HEK293 (cell line): ENCODE measurements around the gene ZNF335.
A peak's percentile ranks its signal among the peaks of the same experiment; 100 is the strongest.

Source experiments
- CTCF ChIA-PET: fragments of 350-600 bp; formaldehyde crosslinking; extraction: SDS; loops from one replicate; lab custom pipeline; 2021; ENCODE audit warnings: antibody characterized with exemption; lab: Yijun Ruan, JAX
- POLR2A ChIA-PET: fragments of 300-600 bp; formaldehyde crosslinking; extraction: SDS; loops from one replicate; lab custom pipeline; 2020; ENCODE audit warnings: antibody characterized with exemption, inconsistent platforms; lab: Yijun Ruan, JAX
- H3K27ac ChIP-seq: fragments of 200-500 bp; sonication (Bioruptor generic); 2 replicates; pipeline ENCODE4 v1.5.1; 2014; ENCODE audit warnings: low read depth, low read length, control low read depth, inconsistent platforms; ENCODE audit errors: extremely low read depth
- H3K36me3 ChIP-seq, 2 experiments: fragments of 200-500 bp in 1 of 2; sonication (Bioruptor generic) in 1 of 2; 1 replicate in 1 of 2; 2 replicates in 1 of 2; pipeline ENCODE4 v1.5.1; 2014 to 2017; ENCODE audit warnings: inconsistent platforms in 2 of 2, low read length in 2 of 2; ENCODE audit not compliant: control insufficient read depth in 2 of 2, insufficient read depth in 1 of 2
- H3K4me1 ChIP-seq: fragments of 200-500 bp; sonication (Bioruptor generic); 2 replicates; pipeline ENCODE4 v1.5.1; 2014; ENCODE audit warnings: mild to moderate bottlenecking, low read length, inconsistent platforms; ENCODE audit not compliant: control insufficient read depth, insufficient read depth
- H3K4me3 ChIP-seq: 2 replicates; pipeline ENCODE4 v1.5.1; 2011; ENCODE audit warnings: low read depth, mild to moderate bottlenecking, control low read depth, low read length, moderate library complexity
- H3K9me3 ChIP-seq: fragments of 200-500 bp; sonication (Bioruptor generic); 2 replicates; pipeline ENCODE4 v1.5.1; 2014; ENCODE audit warnings: low read depth, low read length, inconsistent platforms; ENCODE audit not compliant: control insufficient read depth, insufficient read depth
- EGR2 ChIP-seq: fragments of 450-650 bp; formaldehyde crosslinking; IDR thresholded peaks from 2 replicates; pipeline ENCODE4 v1.5.1; 2016; ENCODE audit warnings: low read depth, missing biosample characterization, missing genetic modification characterization
- GLIS1 ChIP-seq: fragments of 450-650 bp; formaldehyde crosslinking; IDR thresholded peaks from 2 replicates; pipeline ENCODE4 v1.5.1; 2016; ENCODE audit warnings: missing biosample characterization, missing genetic modification characterization
- KLF1 ChIP-seq: fragments of 450-650 bp; formaldehyde crosslinking; IDR thresholded peaks from 2 replicates; pipeline ENCODE4 v1.5.1; 2016; ENCODE audit warnings: missing biosample characterization, missing genetic modification characterization
- KLF10 ChIP-seq: fragments of 450-650 bp; IDR thresholded peaks from 2 replicates; pipeline ENCODE4 v1.5.1; 2018; ENCODE audit warnings: missing biosample characterization, mild to moderate bottlenecking, missing genetic modification characterization
- KLF8 ChIP-seq: fragments of 450-650 bp; formaldehyde crosslinking; IDR thresholded peaks from 2 replicates; pipeline ENCODE4 v1.5.1; 2016; ENCODE audit warnings: missing biosample characterization, missing genetic modification characterization
- PRDM1 ChIP-seq: fragments of 450-650 bp; formaldehyde crosslinking; IDR thresholded peaks from 2 replicates; pipeline ENCODE4; 2016; ENCODE audit warnings: missing biosample characterization, missing genetic modification characterization
- SP2 ChIP-seq: fragments of 450-650 bp; formaldehyde crosslinking; IDR thresholded peaks from 2 replicates; pipeline ENCODE4 v1.5.1; 2016; ENCODE audit warnings: missing biosample characterization, missing genetic modification characterization
- SP3 ChIP-seq: fragments of 450-650 bp; formaldehyde crosslinking; IDR thresholded peaks from 2 replicates; pipeline ENCODE4 v1.5.1; 2016; ENCODE audit warnings: missing biosample characterization, missing genetic modification characterization
- SP7 ChIP-seq: fragments of 450-650 bp; formaldehyde crosslinking; IDR thresholded peaks from 2 replicates; pipeline ENCODE4 v1.5.1; 2016; ENCODE audit warnings: missing biosample characterization, missing genetic modification characterization
- ZFP69B ChIP-seq: fragments of 450-650 bp; formaldehyde crosslinking; IDR thresholded peaks from 2 replicates; pipeline ENCODE4 v1.5.1; 2016; ENCODE audit warnings: missing biosample characterization, missing genetic modification characterization
- ZNF140 ChIP-seq: fragments of 450-650 bp; formaldehyde crosslinking; IDR thresholded peaks from 2 replicates; pipeline ENCODE4 v1.5.1; 2016; ENCODE audit warnings: missing biosample characterization, missing genetic modification characterization
- ZNF174 ChIP-seq: fragments of 450-650 bp; formaldehyde crosslinking; IDR thresholded peaks from 2 replicates; pipeline ENCODE4 v1.5.0; 2017; ENCODE audit warnings: missing biosample characterization, mild to moderate bottlenecking, missing genetic modification characterization
- ZNF19 ChIP-seq: fragments of 450-650 bp; formaldehyde crosslinking; IDR thresholded peaks from 2 replicates; pipeline ENCODE4; 2016; ENCODE audit warnings: missing biosample characterization, missing genetic modification characterization, low read depth
- ZNF23 ChIP-seq: fragments of 450-650 bp; formaldehyde crosslinking; IDR thresholded peaks from 2 replicates; pipeline ENCODE4 v1.5.1; 2016; ENCODE audit warnings: missing biosample characterization, missing genetic modification characterization, borderline replicate concordance
- ZNF239 ChIP-seq: fragments of 450-650 bp; formaldehyde crosslinking; IDR thresholded peaks from 2 replicates; pipeline ENCODE4 v1.5.1; 2016; ENCODE audit warnings: missing biosample characterization, missing genetic modification characterization
- ZNF292 ChIP-seq: fragments of 450-650 bp; formaldehyde crosslinking; IDR thresholded peaks from 2 replicates; pipeline ENCODE4 v1.5.1; 2016; ENCODE audit warnings: low read depth, missing biosample characterization, missing genetic modification characterization, borderline replicate concordance
- ZNF362 ChIP-seq: fragments of 450-650 bp; formaldehyde crosslinking; IDR thresholded peaks from 2 replicates; pipeline ENCODE4 v1.5.1; 2016; ENCODE audit warnings: missing biosample characterization, missing genetic modification characterization
- ZNF366 ChIP-seq: fragments of 450-650 bp; formaldehyde crosslinking; conservative IDR thresholded peaks from 2 replicates; pipeline ENCODE4 v1.5.1; 2016; ENCODE audit warnings: missing biosample characterization, missing genetic modification characterization
- ZNF544 ChIP-seq: fragments of 450-650 bp; formaldehyde crosslinking; IDR thresholded peaks from 2 replicates; pipeline ENCODE4 v1.5.0; 2017; ENCODE audit warnings: missing biosample characterization, missing genetic modification characterization
- ZNF548 ChIP-seq: fragments of 450-650 bp; formaldehyde crosslinking; IDR thresholded peaks from 2 replicates; pipeline ENCODE4 v1.5.1; 2016; ENCODE audit warnings: missing biosample characterization, missing genetic modification characterization
- ZNF654 ChIP-seq: fragments of 450-650 bp; formaldehyde crosslinking; IDR thresholded peaks from 2 replicates; pipeline ENCODE4 v1.5.1; 2016; ENCODE audit warnings: low read depth, missing biosample characterization, missing genetic modification characterization
- ZNF707 ChIP-seq: fragments of 450-650 bp; formaldehyde crosslinking; IDR thresholded peaks from 2 replicates; pipeline ENCODE4 v1.5.1; 2016; ENCODE audit warnings: missing biosample characterization, missing genetic modification characterization
- ZNF792 ChIP-seq: fragments of 450-650 bp; formaldehyde crosslinking; IDR thresholded peaks from 2 replicates; pipeline ENCODE4 v1.5.1; 2016; ENCODE audit warnings: missing biosample characterization, missing genetic modification characterization
- TF ChIP-seq, protein P1 (sequence below): fragments of 450-650 bp; formaldehyde crosslinking; IDR thresholded peaks from 2 replicates; pipeline ENCODE4 v1.5.1; 2016; ENCODE audit warnings: missing biosample characterization, missing genetic modification characterization
- TF ChIP-seq, protein P2 (sequence below): fragments of 450-650 bp; formaldehyde crosslinking; IDR thresholded peaks from 2 replicates; pipeline ENCODE4 v1.5.1; 2016; ENCODE audit warnings: missing biosample characterization, missing genetic modification characterization, borderline replicate concordance

The ZNF335 gene

DNA sequence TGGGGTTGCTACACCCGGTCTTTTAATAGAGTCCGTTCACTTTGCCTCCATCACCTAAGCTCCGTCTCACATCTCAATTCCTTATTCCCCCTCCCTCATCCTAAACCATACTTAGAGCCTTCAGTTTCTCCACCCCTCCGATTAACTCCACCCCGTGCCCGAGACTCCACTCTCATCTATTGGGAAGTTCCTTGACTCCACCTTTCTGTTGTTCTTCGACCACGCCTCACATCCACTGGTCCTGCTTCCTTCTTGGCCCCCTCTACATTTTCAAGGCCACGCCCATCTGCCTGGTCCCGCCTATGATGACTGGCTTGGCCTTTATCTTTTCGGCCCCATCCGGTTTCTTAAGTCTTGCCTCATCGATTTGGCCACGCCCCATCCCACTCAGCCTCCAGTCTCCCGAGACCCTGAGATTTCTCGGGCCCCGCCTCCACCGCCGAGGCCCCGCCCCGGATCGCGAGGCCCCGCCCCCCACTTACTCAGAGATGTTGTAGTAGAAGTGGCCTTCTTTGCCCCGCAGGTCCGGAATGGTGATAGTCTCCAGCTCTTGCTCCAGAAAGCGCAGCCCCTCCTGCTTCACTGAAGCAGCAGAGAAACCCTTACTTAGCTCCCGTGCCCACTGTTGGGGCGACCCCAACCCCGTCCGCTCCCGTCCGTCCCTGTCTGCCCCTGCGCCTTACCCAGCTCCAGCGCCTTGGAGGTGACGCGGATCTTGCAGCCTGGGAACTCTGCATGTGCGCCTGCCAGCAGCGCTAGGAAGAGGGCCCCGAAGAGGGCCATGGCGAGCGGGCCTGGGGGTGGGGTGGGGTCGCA lies 61.1 kb downstream of the ZNF335 start (continued):
- TF ChIP-seq SP2 (tag by site-specific recombination) (peak; percentile 89), KLF1 (tag by site-specific recombination) (peak; percentile 76), GLIS1 (tag by site-specific recombination) (0 out of 2 replicates have a peak, but pooled peaks have one; percentile 15), SP3 (tag by site-specific recombination) (peak; percentile 82), ZFP69B (no peak), ZNF654 (tag by site-specific recombination) (no peak), KLF8 (peak; percentile 45; the same call in 1 of the 2 replicates), ZNF366 (tag by site-specific recombination) (peak; percentile 89), EGR2 (tag by site-specific recombination) (no peak), ZNF548 (no peak), KLF10 (tag by site-specific recombination) (no peak), ZNF140 (tag by site-specific recombination) (no peak), PRDM1 (tag by site-specific recombination) (peak; percentile 46; the same call in 1 of the 2 replicates), ZNF23 (no peak), SP7 (0 out of 2 replicates have a peak, but pooled peaks have one; percentile 21), ZNF174 (tag by site-specific recombination) (no peak), ZNF19 (no peak)
- TF ChIP-seq, protein P1, sequence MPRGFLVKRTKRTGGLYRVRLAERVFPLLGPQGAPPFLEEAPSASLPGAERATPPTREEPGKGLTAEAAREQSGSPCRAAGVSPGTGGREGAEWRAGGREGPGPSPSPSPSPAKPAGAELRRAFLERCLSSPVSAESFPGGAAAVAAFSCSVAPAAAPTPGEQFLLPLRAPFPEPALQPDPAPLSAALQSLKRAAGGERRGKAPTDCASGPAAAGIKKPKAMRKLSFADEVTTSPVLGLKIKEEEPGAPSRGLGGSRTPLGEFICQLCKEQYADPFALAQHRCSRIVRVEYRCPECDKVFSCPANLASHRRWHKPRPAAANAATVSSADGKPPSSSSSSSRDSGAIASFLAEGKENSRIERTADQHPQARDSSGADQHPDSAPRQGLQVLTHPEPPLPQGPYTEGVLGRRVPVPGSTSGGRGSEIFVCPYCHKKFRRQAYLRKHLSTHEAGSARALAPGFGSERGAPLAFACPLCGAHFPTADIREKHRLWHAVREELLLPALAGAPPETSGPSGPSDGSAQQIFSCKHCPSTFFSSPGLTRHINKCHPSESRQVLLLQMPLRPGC (tag by site-specific recombination): 0 out of 2 replicates have a peak, but pooled peaks have one; percentile 11
- TF ChIP-seq, protein P2, sequence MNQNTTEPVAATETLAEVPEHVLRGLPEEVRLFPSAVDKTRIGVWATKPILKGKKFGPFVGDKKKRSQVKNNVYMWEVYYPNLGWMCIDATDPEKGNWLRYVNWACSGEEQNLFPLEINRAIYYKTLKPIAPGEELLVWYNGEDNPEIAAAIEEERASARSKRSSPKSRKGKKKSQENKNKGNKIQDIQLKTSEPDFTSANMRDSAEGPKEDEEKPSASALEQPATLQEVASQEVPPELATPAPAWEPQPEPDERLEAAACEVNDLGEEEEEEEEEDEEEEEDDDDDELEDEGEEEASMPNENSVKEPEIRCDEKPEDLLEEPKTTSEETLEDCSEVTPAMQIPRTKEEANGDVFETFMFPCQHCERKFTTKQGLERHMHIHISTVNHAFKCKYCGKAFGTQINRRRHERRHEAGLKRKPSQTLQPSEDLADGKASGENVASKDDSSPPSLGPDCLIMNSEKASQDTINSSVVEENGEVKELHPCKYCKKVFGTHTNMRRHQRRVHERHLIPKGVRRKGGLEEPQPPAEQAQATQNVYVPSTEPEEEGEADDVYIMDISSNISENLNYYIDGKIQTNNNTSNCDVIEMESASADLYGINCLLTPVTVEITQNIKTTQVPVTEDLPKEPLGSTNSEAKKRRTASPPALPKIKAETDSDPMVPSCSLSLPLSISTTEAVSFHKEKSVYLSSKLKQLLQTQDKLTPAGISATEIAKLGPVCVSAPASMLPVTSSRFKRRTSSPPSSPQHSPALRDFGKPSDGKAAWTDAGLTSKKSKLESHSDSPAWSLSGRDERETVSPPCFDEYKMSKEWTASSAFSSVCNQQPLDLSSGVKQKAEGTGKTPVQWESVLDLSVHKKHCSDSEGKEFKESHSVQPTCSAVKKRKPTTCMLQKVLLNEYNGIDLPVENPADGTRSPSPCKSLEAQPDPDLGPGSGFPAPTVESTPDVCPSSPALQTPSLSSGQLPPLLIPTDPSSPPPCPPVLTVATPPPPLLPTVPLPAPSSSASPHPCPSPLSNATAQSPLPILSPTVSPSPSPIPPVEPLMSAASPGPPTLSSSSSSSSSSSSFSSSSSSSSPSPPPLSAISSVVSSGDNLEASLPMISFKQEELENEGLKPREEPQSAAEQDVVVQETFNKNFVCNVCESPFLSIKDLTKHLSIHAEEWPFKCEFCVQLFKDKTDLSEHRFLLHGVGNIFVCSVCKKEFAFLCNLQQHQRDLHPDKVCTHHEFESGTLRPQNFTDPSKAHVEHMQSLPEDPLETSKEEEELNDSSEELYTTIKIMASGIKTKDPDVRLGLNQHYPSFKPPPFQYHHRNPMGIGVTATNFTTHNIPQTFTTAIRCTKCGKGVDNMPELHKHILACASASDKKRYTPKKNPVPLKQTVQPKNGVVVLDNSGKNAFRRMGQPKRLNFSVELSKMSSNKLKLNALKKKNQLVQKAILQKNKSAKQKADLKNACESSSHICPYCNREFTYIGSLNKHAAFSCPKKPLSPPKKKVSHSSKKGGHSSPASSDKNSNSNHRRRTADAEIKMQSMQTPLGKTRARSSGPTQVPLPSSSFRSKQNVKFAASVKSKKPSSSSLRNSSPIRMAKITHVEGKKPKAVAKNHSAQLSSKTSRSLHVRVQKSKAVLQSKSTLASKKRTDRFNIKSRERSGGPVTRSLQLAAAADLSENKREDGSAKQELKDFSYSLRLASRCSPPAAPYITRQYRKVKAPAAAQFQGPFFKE: no peak

GRCh38 chr20:45909817-45910669 lies 62.0 kb downstream of the ZNF335 start:
- TF ChIP-seq SP7 (no peak), ZNF239 (no peak), ZNF292 (tag by site-specific recombination) (no peak), ZNF544 (no peak), ZNF792 (tag by site-specific recombination) (no peak), ZNF707 (no peak), ZNF362 (tag by site-specific recombination) (no peak)
- TF ChIP-seq, all 188 proteins: peak for 0
- H3K4me3 ChIP-seq: no peak overlapping the region

More at GRCh38 chr20:45909817-45910669, 62.0 kb downstream of the ZNF335 start:
- Histone ChIP-seq H3K36me3 (no peaks in the 10 kb centered on the region), H3K4me1 (no peaks in the 10 kb centered on the region), H3K27ac (no peak overlapping the region), H3K9me3 (no peaks in the 10 kb centered on the region)
- ChIA-PET POLR2A (interaction anchor here (0.9 to 1.5 kb wide), 2 partner anchors 11 to 25 kb away, joined by 3 to 8 read pairs; partner anchors contain the start of gene PCIF1), CTCF (interaction anchor here (0.8 to 0.9 kb wide), 3 partner anchors 18 to 60 kb away, joined by 3 to 4 read pairs (median 4); partner anchors contain the start of gene CTSA)
